ENCODE measurements around the gene PRPF18. TPM values are rescaled to one million over a fixed set of nuclear protein-coding genes. Genes with fewer than 3 reads are reported as not detected.

Gene PRPF18
- total RNA-seq, 1 donor from 2014 or later: 21.0 TPM

DNA sequence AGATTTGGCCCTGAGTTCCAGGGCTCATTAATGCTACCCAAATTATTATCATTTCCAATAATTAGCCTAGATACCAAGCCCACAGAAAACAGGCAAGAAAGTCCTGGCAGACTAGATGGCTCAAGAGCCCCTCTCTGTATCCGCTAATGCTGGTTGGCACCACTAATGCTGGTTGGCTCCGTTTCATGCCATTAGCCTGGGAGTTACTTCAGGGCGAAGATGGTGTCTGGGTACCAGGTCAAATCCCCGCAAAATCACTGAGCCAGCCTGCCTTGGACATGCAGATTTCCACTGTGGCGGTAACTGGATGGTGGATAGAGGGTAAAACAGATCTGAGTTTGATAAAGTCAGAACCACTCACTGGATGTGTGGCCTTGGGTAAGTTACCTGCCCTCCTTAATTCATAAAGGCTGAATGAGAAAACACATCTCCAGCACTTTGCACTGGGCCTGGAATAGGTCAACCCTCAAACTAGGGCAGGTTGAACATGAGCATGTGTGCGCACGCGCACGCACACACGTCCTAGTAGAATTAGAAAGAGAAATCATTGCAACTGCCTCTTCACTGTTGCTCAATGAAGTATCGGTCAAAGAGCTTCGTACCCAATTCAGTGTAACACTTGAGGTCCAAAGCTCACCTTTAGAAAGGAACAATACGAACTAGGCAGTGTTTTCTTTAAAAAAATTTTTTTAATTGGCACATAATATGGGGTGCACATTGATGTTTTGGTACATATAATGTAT is 91.5 kb downstream of the PRPF18 start:
- Mint-ChIP-seq H3K9me3 (ENCODE audit: unreplicated experiment) (no peaks in the 10 kb centered on the region), H3K27me3 (ENCODE audit: low read depth, unreplicated experiment) (no peaks in the 10 kb centered on the region), H3K4me3 (ENCODE audit: unreplicated experiment) (no peak overlapping the region), H3K36me3 (ENCODE audit: low read depth, unreplicated experiment) (peaks cover 21% of the 10 kb centered on the region), H3K4me1 (ENCODE audit: low read depth, unreplicated experiment) (peaks cover 3% of the 10 kb centered on the region), H3K27ac (ENCODE audit: unreplicated experiment) (no peak overlapping the region)
- DNase-seq (ENCODE audit: low read depth): no peak
- H3K4me3 ChIP-seq (ENCODE audit: insufficient read depth, low read depth, low read length): no peak overlapping the region
- TF ChIP-seq, protein P1, sequence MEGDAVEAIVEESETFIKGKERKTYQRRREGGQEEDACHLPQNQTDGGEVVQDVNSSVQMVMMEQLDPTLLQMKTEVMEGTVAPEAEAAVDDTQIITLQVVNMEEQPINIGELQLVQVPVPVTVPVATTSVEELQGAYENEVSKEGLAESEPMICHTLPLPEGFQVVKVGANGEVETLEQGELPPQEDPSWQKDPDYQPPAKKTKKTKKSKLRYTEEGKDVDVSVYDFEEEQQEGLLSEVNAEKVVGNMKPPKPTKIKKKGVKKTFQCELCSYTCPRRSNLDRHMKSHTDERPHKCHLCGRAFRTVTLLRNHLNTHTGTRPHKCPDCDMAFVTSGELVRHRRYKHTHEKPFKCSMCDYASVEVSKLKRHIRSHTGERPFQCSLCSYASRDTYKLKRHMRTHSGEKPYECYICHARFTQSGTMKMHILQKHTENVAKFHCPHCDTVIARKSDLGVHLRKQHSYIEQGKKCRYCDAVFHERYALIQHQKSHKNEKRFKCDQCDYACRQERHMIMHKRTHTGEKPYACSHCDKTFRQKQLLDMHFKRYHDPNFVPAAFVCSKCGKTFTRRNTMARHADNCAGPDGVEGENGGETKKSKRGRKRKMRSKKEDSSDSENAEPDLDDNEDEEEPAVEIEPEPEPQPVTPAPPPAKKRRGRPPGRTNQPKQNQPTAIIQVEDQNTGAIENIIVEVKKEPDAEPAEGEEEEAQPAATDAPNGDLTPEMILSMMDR (IDR thresholded peaks at IDR 0.05; ENCODE audit: insufficient read depth, low read depth, low read length): no peak
- TF ChIP-seq EZH2 (IDR thresholded peaks at IDR 0.05; ENCODE audit: insufficient read depth, low read length): no peak
- peaks cover 80% of the 10 kb centered on the region for H3K36me3 ChIP-seq (ENCODE audit: insufficient read depth, low read length)
- no peak for FAIRE-seq
- H3K27me3 ChIP-seq (ENCODE audit: insufficient read depth, low read length): no peaks in the 10 kb centered on the region
- H3K79me2 ChIP-seq (ENCODE audit: insufficient read depth, low read length): peaks cover 68% of the 10 kb centered on the region
- H3K9me3 ChIP-seq (ENCODE audit: insufficient read depth, low read depth, low read length): no peaks in the 10 kb centered on the region
- peaks cover 28% of the 10 kb centered on the region for H4K20me1 ChIP-seq (ENCODE audit: insufficient read depth, low read length)
- H2AFZ ChIP-seq (ENCODE audit: low read depth, low read length): no peak overlapping the region
- H3K4me1 ChIP-seq (ENCODE audit: insufficient read depth, low read length): no peaks in the 10 kb centered on the region
- no peak overlapping the region for H3K9ac ChIP-seq (ENCODE audit: low read length)
- H3K27ac ChIP-seq (ENCODE audit: low read depth, low read length): no peak overlapping the region
- no peak overlapping the region for H3K4me2 ChIP-seq (ENCODE audit: low read length)

Other genes with a start within 250 kb of the PRPF18 start
- 48.0 and 57.0 TPM in 2 replicates for gene SEPHS1, start 238.7 kb upstream of the PRPF18 start, total RNA-seq
- gene BEND7, start 58.0 kb upstream of the PRPF18 start, total RNA-seq: 15.9 and 21.1 TPM in 2 replicates

Measured in astrocyte (in vitro differentiated cells and primary cell).